Activated T-cell treated with anti-CD3 and anti-CD28 coated beads for 48 hours (primary cell): ENCODE measurements around the gene SLC41A3.
"Not testable (repeated sequence)": the region's sequence is repeated elsewhere in the genome, so short reads cannot be mapped to it uniquely, and the experiment has no call there.

ENCODE experiments used
- DNase-seq: peaks from one replicate; pipeline ENCODE4 v3.0.0-alpha.2; 2020; ENCODE audit warnings: low read depth

The SLC41A3 gene

DNA sequence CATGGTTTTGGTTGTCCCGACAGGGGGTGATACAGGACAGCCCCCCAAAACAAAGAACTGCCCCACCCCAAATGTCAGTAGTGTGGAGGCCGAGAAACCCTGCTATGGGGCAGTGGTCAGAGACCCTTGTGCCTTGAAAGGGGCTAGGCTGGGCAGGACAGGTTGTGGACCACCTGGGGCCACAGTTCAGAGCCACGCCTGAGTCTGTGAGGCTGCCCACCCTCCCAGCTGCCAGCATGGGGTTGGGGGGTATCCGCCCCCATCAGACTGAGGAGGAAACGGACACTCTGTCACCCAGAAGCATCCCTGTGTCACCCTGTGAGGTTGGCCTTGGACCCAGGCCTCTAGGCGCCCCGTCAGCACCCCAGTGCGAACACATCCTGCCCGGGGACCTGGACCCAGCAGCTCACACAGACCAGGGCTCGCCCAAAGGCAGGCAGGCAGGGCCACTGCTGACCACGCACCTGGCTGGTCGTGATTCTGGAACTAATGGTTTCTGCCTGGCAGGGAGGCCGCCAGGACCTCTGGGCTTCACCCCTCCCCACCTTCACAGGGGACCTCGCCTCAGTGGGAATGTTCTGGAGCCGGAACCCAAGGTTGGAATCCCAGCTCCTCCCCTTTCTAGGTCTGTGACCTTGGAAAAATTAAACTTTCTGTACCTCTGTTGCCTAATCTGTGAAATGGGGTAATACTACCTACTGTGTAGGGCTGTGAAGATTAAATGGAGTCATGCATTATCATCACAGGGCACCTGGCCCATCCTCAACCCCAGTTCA is 1.4 kb downstream of the SLC41A3 start:
- DNase-seq = no peak

GRCh38 chr3:126081618-126082361 is 2.1 kb downstream of the SLC41A3 start:
- no peak for DNase-seq

DNA sequence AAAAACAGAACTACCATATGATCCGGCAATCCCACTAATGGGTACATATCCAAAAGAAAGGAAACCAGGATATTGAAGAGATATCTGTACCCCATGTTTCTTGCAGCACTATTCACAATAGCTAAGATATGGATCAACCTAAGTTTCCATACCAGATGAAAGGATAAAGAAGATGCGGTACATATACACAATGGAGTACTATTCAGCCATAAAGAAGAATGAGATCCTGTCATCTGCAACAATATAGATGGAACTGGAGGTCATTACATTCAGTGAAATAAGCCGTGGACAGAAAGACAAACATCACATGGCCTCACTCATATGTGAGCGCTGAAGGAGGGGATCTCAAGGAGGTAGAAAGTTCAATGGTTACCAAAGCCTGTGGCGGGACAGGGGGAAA is 3.0 kb downstream of the SLC41A3 start:
- no peak for DNase-seq

- DNase-seq = no peak
Measured at GRCh38 chr3:126078866-126079265, 5.1 kb downstream of the SLC41A3 start.

- DNase-seq = no peak
Measured at GRCh38 chr3:126077754-126078153, 6.2 kb downstream of the SLC41A3 start.

GRCh38 chr3:126076140-126076539 is 7.8 kb downstream of the SLC41A3 start:
- no peak for DNase-seq

DNA sequence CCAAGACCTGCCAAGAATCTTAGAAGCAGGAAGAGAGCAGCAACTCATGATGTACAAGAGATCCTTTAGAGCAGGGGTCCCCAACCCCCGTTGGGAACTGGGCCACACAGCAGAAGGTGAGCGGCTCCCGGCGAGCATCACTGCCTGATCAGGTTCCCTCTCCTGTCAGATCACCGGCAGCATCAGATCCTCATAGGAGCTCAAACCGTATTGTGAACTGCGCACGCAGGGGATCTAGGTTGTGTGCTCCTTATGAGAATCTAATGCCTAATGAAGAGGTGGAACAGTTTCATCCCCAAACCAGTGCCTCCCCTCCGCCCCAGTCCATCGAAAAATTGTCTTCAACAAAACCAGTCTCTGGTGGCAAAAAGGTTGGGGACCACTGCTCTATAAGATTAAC is 13.8 kb downstream of the SLC41A3 start:
- DNase-seq = no peak

- no peak for DNase-seq
Measured at GRCh38 chr3:126067959-126068358, 16.0 kb downstream of the SLC41A3 start.

- not testable (repeated sequence) for DNase-seq
Measured at GRCh38 chr3:126066676-126067075, 17.2 kb downstream of the SLC41A3 start.

DNA sequence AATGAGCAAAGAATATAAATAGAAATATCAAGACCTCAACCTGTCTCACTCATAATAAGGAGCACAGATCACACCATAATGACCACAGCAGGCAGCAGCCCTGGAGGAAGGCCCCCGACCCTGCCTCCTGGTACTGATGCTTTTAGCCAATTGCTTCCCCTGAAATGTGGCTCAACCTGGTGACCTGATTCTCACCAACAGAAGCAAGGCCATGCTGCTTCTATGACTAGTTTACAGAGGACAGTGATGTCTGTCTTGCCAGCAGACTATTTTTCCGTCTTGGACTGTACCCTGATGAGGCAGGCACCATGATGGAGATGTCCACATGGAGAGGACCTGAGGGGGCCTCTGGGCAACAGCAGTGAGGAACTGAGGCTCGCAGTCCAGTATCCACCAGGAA is 18.0 kb downstream of the SLC41A3 start:
- DNase-seq = no peak

DNA sequence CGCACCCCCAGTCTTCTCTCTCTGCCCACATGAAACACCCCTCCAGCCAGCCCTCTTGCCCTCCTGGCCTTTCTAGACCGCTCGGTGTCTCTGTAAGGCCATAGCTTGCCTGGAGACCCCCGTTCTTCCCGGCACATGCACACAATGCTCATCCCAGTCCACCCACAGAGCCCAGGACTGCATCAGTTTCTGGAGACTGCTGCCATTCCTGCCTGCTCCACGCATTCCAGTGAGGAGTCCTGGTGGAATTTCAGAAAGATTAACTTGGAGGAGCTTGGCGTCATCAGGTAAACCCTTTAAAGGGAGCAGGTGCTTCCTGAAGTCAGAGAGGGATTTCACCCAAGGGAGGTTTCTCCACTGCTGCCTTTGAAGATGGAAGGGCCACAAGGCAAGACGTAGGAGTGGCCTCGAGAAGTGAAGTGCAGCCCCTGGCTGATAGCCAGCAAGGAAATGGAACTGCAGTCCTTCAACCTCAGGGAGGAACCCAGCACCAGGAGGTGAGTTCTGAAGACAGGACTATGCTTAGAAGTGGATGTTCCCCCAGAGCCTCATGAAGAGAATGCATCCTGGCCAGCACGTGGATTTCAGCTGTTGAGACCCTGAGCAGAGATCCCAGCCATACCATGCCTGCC is 19.2 kb downstream of the SLC41A3 start:
- DNase-seq = no peak

GRCh38 chr3:126063358-126063965 is 20.5 kb downstream of the SLC41A3 start:
- DNase-seq = no peak

DNA sequence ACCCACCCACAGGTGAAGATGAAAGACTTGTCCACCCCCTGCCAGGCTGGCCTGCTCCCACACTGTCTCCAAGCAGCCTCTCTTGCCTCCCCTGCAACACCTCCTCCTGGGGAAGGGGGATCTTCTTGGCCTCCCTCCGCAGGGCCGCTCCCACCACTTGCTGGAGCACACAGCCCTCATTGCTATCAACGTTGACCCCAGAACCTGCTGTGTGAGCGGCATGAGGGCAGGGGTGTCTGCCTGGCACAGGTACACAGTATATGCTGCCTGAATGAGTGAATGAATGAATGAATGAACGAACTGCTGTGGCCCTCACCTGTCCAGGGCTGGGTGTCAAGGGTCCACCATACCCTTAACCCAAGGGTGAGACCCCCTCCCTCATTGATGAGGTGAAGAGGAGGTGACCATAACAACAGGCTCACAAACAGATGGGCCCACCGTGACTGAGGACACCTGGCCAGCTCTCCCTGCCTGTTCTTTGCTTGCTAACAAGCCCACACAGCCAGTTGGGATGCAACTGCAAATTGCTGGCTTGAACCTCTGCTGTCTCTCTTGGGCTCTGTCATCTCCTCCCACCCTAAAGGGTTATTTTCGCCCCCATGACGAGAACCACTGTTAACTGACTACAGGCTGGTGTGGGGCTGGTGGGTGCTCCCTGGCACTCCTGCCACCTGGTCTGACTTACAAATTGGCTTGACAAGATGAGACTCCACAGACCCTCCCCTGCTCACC is 22.5 kb downstream of the SLC41A3 start:
- DNase-seq = no peak

GRCh38 chr3:126060613-126061145 is 23.2 kb downstream of the SLC41A3 start:
- DNase-seq = no peak

GRCh38 chr3:126058666-126059065 is 25.3 kb downstream of the SLC41A3 start:
- DNase-seq = no peak

- DNase-seq = no peak
Measured at GRCh38 chr3:126057936-126058335, 26.0 kb downstream of the SLC41A3 start.

- DNase-seq = no peak
Measured at GRCh38 chr3:126057501-126057819, 26.5 kb downstream of the SLC41A3 start.

DNA sequence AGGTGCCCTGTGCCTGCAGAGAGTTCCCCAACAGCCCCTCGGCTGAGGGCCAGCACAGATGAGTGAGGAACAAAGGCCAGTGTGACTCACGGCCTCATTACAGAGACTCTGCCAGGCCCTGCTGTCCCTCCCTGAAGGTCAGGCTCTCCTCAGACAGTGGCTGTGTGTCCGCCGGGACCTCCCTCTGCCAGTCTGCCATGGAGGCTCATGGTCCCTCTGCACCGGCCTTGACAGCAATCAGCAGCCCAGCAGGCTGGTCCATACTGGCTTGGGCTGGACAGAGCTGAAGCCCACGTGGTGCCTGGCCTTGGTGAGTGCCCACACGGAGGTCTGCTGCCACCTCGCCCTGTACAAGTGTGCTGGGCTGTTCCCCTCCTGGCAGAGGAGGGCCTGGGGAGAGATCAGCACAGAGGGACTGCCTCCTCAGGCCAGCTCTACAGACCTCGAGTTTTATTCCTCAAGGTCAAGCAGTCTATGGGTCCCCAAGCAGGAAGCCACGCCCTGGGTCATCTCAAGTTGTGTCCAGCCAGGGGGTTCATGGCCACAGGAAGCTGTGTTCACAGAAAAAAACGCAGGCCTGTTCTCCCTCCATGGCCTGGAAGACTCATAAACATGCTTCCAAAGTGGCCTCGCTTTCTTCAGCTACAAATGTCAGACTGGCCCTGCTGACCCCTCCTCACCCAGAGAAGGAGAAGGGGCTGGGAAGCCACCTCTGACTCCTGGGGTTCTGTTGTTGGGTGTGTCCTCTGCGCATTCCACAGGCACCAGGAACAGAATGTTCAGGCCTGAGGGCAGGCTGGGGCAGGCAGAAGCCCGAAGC is 27.0 kb downstream of the SLC41A3 start:
- DNase-seq = no peak

DNA sequence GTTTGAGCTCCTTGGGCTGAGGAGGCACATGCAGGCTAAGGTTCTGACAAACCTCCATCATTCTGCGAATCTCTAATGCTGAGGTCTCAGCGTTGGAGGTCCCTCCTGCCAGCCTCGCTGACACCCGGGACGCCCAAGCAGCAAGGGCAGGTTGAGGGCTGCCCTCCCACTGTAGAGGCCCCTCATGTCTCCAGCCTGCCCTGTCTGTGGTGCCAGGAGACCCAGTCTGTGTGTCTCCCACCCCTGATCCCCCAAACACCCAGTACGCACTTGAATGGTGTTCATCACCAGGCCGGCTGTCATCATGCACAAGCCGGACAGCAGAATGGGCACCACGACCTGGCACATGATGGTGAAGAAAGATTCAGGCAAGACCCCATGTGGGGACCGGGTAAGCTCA is 27.8 kb downstream of the SLC41A3 start:
- DNase-seq = no peak

GRCh38 chr3:126054870-126055269 is 29.1 kb downstream of the SLC41A3 start:
- no peak for DNase-seq
